Subcutaneous adipose tissue (tissue), 4 donors: ENCODE results near the gene OR10H5. TPM values are rescaled to one million over a fixed set of nuclear protein-coding genes. Genes with fewer than 3 reads are reported as not detected.

Experiments used
- CTCF ChIP-seq: fragments of 450-650 bp; IDR thresholded peaks from one replicate; pipeline ENCODE4 v1.5.1; 2016; ENCODE audit warnings: low read depth, mild to moderate bottlenecking, control low read depth, antibody characterized with exemption, moderate library complexity
- total RNA-seq, 4 donors: library from RNA; depleted of rRNA; stranded (reverse); fragments of >200 nt; gene quantifications; one replicate each; pipeline ENCODE4 v1.1.0, GENCODE V29; 2016

OR10H5 gene, protein sequence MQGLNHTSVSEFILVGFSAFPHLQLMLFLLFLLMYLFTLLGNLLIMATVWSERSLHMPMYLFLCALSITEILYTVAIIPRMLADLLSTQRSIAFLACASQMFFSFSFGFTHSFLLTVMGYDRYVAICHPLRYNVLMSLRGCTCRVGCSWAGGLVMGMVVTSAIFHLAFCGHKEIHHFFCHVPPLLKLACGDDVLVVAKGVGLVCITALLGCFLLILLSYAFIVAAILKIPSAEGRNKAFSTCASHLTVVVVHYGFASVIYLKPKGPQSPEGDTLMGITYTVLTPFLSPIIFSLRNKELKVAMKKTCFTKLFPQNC
- not detected for total RNA-seq

- no peak for TF ChIP-seq CTCF
These were observed at the start of gene OR10H5 for GRCh38 chr19:15787611-15788155. TSS of gene OR10H5 (plus strand) at chr19:15787661. CDS start at chr19:15794049, 6,388 bp downstream.

DNA sequence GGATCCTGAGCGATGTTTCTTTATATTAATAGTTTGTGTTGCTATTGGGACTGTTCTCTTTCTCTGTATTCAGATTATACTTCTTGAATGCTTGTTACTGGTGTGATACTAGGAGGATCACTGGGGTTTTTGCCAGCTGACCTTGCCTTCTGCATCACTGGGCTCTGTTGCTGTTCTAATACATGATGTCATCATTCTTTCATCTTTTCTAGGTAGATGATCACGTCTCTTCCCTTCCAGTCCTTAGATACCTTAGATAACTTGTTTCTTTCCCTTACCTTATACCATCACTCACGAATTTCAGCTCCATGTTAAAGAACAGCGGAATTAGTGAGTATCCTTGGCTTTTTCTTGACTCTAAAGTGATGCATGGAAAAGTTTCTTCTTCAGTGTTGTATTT lies 49.7 kb upstream of the OR10H5 start, which contains the start of gene OR10H3:
OR10H3 (plus strand) TSS at position 264 of the 400 bp plus-strand sequence. CDS start 3,408 bp downstream, outside the sequence.
- no peak for TF ChIP-seq CTCF

DNA sequence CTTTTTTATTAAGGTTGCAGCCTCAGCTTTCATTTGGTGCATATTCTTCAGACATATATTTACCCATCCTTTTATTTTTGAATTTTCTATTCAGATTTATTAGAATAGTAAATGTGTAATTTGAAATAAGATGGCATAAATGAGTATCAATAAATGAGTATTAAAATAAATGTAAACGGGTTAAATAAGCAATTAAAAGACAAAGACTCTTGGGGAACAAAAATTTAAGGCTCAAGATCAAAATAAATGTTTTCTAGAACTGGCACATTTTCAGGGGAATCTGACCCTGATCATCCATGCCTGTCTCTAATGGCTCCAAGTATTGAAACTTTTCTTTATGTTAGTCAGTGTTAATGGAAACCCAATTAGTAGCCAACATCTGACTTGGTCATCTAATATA lies 46.7 kb upstream of the OR10H5 start:
- no peak for TF ChIP-seq CTCF

DNA sequence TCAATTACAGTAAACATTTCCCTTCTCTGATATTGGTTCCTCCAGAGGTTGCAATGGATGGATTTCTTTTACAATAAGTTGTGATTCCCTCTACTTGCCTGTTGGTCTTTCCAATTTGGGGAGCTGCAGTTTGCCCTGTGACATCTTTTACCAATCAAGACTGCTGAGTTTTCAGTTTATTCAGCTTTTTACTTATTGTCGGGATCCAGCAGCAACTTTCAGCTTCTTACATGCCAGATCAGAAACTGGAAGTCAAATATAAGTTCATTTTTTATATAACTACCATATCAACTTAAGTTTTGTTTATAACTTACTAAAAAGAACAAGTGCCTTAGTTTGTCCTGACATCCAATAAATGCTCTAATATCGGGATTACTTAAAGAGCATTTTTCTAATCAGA lies 39.2 kb upstream of the OR10H5 start:
- no peak for TF ChIP-seq CTCF

GRCh38 chr19:15758379-15758778 lies 29.1 kb upstream of the OR10H5 start:
- TF ChIP-seq CTCF: no peak

GRCh38 chr19:15759962-15760565 lies 27.4 kb upstream of the OR10H5 start:
- no peak for TF ChIP-seq CTCF

GRCh38 chr19:15769586-15769985 lies 17.9 kb upstream of the OR10H5 start:
- TF ChIP-seq CTCF: no peak
